Epithelial cell of esophagus (primary cell): ENCODE measurements around the gene FAM120AOS.

ENCODE experiments used
- DNase-seq: peaks from one replicate; pipeline ENCODE4 v3.0.0; 2010; ENCODE audit warnings: low read depth
- H3K4me3 ChIP-seq: 2 replicates; pipeline ENCODE4 v1.5.1; 2011; ENCODE audit warnings: mild to moderate bottlenecking, low read length, control low read depth
- CTCF ChIP-seq: IDR thresholded peaks from 2 replicates; pipeline ENCODE4 v1.5.1; 2011; ENCODE audit warnings: low read depth, mild to moderate bottlenecking, low read length, control low read depth, inconsistent platforms; ENCODE audit not compliant: insufficient read depth; ENCODE audit errors: missing control alignments

Gene FAM120AOS

DNA sequence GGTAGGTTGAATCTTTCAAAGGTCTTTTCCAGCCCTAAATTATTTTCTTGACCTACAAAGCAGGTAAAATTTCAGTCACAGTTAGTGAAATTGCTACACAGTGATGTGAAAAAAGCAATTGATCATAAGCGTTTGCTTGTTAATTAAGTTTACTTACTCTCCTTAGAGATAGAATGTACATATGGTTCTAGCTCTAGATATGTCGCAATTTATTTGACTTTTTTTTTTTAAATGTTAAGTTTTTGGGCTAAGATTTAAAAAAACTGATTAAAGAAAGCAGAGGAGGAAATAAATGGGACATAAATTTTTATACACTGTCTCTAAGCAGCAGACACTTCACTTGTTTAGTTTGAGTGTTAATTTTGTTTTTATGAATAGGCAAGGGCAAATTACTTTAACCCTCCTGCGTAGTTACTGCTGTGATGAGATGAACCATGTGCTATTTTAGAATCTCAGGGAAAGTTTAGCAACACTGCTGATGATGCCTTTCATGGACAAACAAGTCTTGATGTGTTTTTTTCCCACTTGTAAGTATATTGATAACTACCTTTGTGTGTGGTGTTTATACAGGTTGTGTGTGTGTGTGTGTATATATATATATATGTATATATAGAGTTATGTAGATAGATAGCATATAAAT lies 38.3 kb upstream of the FAM120AOS start:
- no peak overlapping the region for H3K4me3 ChIP-seq
- TF ChIP-seq CTCF: no peak
- no peak for DNase-seq

GRCh38 chr9:93488244-93488643 lies 34.9 kb upstream of the FAM120AOS start:
- no peak for TF ChIP-seq CTCF
- DNase-seq: no peak
- H3K4me3 ChIP-seq: no peak overlapping the region

- no peak for DNase-seq
- H3K4me3 ChIP-seq: no peak overlapping the region
- no peak for TF ChIP-seq CTCF
Measured at GRCh38 chr9:93486268-93486667, 32.9 kb upstream of the FAM120AOS start.

- no peak overlapping the region for H3K4me3 ChIP-seq
- no peak for TF ChIP-seq CTCF
- DNase-seq: no peak
Measured at GRCh38 chr9:93483497-93483896, 30.1 kb upstream of the FAM120AOS start.

DNA sequence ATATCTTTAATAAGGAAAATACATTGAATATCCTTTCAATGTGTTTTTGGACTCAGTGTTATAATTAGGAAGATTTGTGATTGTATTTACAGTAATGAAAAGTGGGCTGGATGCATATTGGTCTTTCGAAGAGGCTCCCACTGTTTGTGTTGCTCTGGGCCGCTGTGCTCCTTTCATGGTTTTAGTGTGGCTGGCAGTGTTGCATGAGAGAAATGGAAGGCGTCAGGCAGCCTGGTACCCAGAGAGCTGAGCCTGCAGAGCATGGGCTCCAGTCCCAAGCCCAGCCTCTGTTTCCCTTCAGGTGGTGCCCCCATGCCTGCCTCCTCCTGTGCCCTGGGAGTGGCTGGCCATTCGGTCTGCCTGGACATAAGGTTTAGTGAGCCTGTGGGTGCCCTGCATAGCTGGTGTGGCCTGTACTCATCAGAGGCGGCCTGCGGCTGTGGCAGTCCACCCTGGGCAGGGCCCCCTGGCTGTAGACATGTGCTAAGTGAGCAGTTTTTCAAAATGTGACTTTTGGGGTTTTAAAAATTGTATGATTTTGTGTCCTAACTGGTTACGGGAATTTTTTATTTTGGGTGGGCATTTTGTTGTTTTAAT lies 27.4 kb upstream of the FAM120AOS start:
- DNase-seq: no peak
- TF ChIP-seq CTCF: no peak
- no peak overlapping the region for H3K4me3 ChIP-seq

GRCh38 chr9:93480262-93480661 lies 26.9 kb upstream of the FAM120AOS start:
- no peak for DNase-seq
- TF ChIP-seq CTCF: no peak
- no peak overlapping the region for H3K4me3 ChIP-seq

GRCh38 chr9:93479726-93480125 lies 26.3 kb upstream of the FAM120AOS start:
- no peak for DNase-seq
- no peak overlapping the region for H3K4me3 ChIP-seq
- TF ChIP-seq CTCF: no peak
